HG03439 (cell line): Measurements from ENCODE around the gene ALPG.
"Not testable (repeated sequence)": the region's sequence is repeated elsewhere in the genome, so short reads cannot be mapped to it uniquely, and the experiment has no call there.

Experiments
- ATAC-seq: cut with Tn5 transposase; IDR thresholded peaks from one replicate; pipeline ENCODE4 v1.9.1; 2021; ENCODE audit warnings: mild to moderate bottlenecking, moderate library complexity; ENCODE audit not compliant: unreplicated experiment

Gene ALPG

GRCh38 chr2:232376713-232377112 is 29.9 kb upstream of the ALPG start:
- ATAC-seq = no peak

- no peak for ATAC-seq
Observed at GRCh38 chr2:232377319-232377718, 29.3 kb upstream of the ALPG start.

GRCh38 chr2:232377841-232378734 is 28.6 kb upstream of the ALPG start:
- ATAC-seq = no peak

- ATAC-seq = not testable (repeated sequence)
Observed at GRCh38 chr2:232378735-232379151, 27.9 kb upstream of the ALPG start, which contains the start of gene ALPP. ALPP (plus strand) TSS chr2:232378751; CDS start chr2:232378803, 52 bp downstream.

- ATAC-seq = not testable (repeated sequence)
Observed at GRCh38 chr2:232379610-232380590, 26.7 kb upstream of the ALPG start.

- ATAC-seq = not testable (repeated sequence)
Observed at GRCh38 chr2:232381204-232382031, 25.2 kb upstream of the ALPG start.

GRCh38 chr2:232382331-232383225 is 24.1 kb upstream of the ALPG start:
- no peak for ATAC-seq

- no peak for ATAC-seq
Observed at GRCh38 chr2:232384466-232384865, 22.2 kb upstream of the ALPG start.

GRCh38 chr2:232385058-232385457 is 21.6 kb upstream of the ALPG start:
- not testable (repeated sequence) for ATAC-seq

- ATAC-seq = no peak
Observed at GRCh38 chr2:232385660-232386489, 20.8 kb upstream of the ALPG start.

GRCh38 chr2:232386490-232386739 is 20.2 kb upstream of the ALPG start:
- no peak for ATAC-seq

- no peak for ATAC-seq
Observed at GRCh38 chr2:232386740-232387450, 19.7 kb upstream of the ALPG start.

- no peak for ATAC-seq
Observed at GRCh38 chr2:232387451-232388171, 19.0 kb upstream of the ALPG start.

GRCh38 chr2:232388324-232388891 is 18.2 kb upstream of the ALPG start:
- ATAC-seq = no peak

GRCh38 chr2:232389327-232389726 is 17.3 kb upstream of the ALPG start:
- ATAC-seq = no peak

- ATAC-seq = no peak
Observed at GRCh38 chr2:232390661-232391060, 16.0 kb upstream of the ALPG start.

GRCh38 chr2:232393556-232393955 is 13.1 kb upstream of the ALPG start:
- ATAC-seq = no peak
